Activated CD8-positive, alpha-beta memory T cell treated with anti-CD3 and anti-CD28 coated beads, Interleukin-2, amount 10 ng/mL, durations not matched to agents 7 days and 5 days (primary cell): ENCODE measurements around the gene AEN. TPM values are rescaled to one million over a fixed set of nuclear protein-coding genes. Genes with fewer than 3 reads are reported as not detected.

Experiments used
- ATAC-seq: fragments of 150-1000 bp; cut with Tn5 transposase; one replicate; pipeline ENCODE4 v1.10.0; 2021; ENCODE audit warnings: moderate library complexity
- CTCF ChIA-PET: fragments of 350-600 bp; sonication (Branson Sonifier 250); formaldehyde crosslinking; loops from one replicate; lab custom pipeline; 2021; ENCODE audit warnings: antibody characterized with exemption; lab: Charles Lee
- DNase-seq: peaks from one replicate; pipeline ENCODE4 v3.0.0-alpha.2; 2020
- H3K27ac Mint-ChIP-seq: one replicate; pipeline ENCODE4 v1.8.0; 2021; ENCODE audit warnings: mild to moderate bottlenecking, mixed read lengths
- H3K27me3 Mint-ChIP-seq: one replicate; pipeline ENCODE4 v1.8.0; 2021; ENCODE audit warnings: mixed read lengths
- H3K36me3 Mint-ChIP-seq: one replicate; pipeline ENCODE4 v1.8.0; 2021; ENCODE audit warnings: mild to moderate bottlenecking, mixed read lengths
- H3K4me1 Mint-ChIP-seq: one replicate; pipeline ENCODE4 v1.8.0; 2021; ENCODE audit warnings: mixed read lengths
- H3K4me3 Mint-ChIP-seq: one replicate; pipeline ENCODE4 v1.8.0; 2021; ENCODE audit warnings: mild to moderate bottlenecking, moderate library complexity, mixed read lengths
- H3K9me3 Mint-ChIP-seq: one replicate; pipeline ENCODE4 v1.8.0; 2022; ENCODE audit warnings: low read depth, mixed read lengths
- total RNA-seq, 2 experiments: library from RNA; stranded (reverse); gene quantifications; one replicate each; pipeline ENCODE4 v1.2.3, GENCODE V29; 2021

AEN gene
- total RNA-seq, 2 experiments from 2014 or later: 55.7 to 57.4 TPM

- Mint-ChIP-seq H3K4me3 (no peak overlapping the region), H3K27me3 (peaks cover 5% of the 10 kb centered on the region), H3K36me3 (peaks cover 18% of the 10 kb centered on the region), H3K9me3 (no peaks in the 10 kb centered on the region), H3K27ac (no peak overlapping the region), H3K4me1 (peaks cover 19% of the 10 kb centered on the region)
- no peak for ATAC-seq
- CTCF ChIA-PET: no interaction called here
- DNase-seq: peak; percentile 3
Observed at GRCh38 chr15:88618686-88619085, 2.5 kb upstream of the AEN start.

GRCh38 chr15:88619796-88620195 lies 1.3 kb upstream of the AEN start:
- DNase-seq (peak; percentile 1), ATAC-seq (no peak)
- Mint-ChIP-seq H3K36me3 (peaks cover 29% of the 10 kb centered on the region), H3K9me3 (no peaks in the 10 kb centered on the region), H3K27ac (no peak overlapping the region), H3K27me3 (no peaks in the 10 kb centered on the region), H3K4me1 (peaks cover 30% of the 10 kb centered on the region), H3K4me3 (no peak overlapping the region)
- CTCF ChIA-PET: interaction anchor here (0.9 to 1.0 kb wide), 2 partner anchors 19 to 285 kb away, joined by 3 read pairs; partner anchors contain the start of gene ISG20

DNA sequence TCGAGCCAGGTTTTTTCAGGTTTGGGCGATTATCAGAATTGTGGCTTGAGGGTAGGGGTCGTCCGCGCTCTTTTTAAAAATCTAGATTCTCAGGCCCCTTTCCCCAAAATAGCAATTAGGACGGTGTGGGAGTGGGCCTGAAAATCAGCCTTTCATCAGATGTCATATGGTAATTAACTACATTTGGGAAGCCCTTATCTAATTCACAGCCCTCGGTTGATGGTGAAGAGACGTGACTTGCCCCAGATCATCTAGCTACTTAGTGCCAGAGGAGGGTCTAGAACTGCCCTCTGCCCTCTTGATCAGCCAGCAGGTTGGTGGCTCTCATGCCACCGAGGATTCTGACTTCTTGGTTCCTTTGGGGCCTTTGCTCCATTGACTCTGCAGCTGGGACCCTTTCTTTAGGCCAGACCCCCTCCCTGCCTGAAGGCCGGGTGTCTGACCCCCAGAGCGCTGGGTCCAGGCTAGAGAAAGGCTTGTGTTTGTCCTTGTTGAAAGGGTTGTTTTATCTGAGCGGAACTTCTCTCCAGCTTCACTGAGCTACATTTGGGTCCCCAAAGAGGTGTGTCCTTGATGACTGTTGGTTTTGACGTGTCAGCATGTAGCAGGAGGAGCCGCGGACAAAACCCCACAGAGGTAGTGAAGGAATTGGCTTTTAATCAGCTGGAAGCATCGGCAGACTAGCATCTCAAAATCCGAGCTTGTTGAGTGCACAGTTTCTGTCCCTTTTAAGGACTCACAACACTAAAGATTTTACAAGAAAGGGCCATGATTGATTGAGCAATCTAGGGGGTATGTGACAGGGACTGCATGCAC lies 857 bp downstream of the AEN start:
- Mint-ChIP-seq H3K27me3 (no peaks in the 10 kb centered on the region), H3K9me3 (no peaks in the 10 kb centered on the region), H3K36me3 (peaks cover 41% of the 10 kb centered on the region), H3K4me1 (peaks cover 52% of the 10 kb centered on the region), H3K4me3 (peak overlapping the region; percentile 91), H3K27ac (peak overlapping the region; percentile 94)
- DNase-seq (peak; percentile 81), ATAC-seq (peak; percentile 41)
- CTCF ChIA-PET: interaction anchor here (0.6 to 1.7 kb wide), 10 partner anchors 9 to 212 kb away, joined by 3 to 10 read pairs (median 4); partner anchors contain the start of gene ISG20

GRCh38 chr15:88622605-88622975 lies 1.4 kb downstream of the AEN start:
- peaks cover 58% of the 10 kb centered on the region for H3K4me1 Mint-ChIP-seq
- no peaks in the 10 kb centered on the region for H3K27me3 Mint-ChIP-seq
- H3K36me3 Mint-ChIP-seq: peaks cover 47% of the 10 kb centered on the region
- H3K27ac Mint-ChIP-seq: peak overlapping the region; percentile 94
- H3K4me3 Mint-ChIP-seq: peak overlapping the region; percentile 91
- no peak for DNase-seq
- no peak for ATAC-seq
- H3K9me3 Mint-ChIP-seq: no peaks in the 10 kb centered on the region
- CTCF ChIA-PET: interaction anchor here (0.6 to 1.7 kb wide), 7 partner anchors 10 to 212 kb away, joined by 3 to 10 read pairs (median 4); partner anchors contain the start of gene ISG20

DNA sequence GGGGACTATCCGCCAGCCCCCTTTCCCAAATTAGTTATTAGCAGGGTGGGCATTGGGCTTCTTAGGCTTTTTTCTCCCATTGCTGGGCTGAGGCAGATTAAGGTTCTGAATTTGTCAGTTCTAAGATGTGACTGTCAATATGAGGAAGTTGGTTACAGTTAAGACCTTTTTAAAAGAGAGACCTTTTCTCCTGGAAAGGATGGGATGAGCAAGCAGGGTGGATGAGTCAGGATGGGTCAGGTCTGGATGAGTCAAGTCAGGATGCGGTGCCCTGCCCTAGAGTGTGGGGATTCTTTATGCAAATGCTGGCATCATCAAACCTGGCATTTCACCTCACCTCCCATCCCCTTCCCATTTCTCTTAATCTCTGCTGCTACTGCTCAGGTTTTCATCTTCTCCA lies 1.9 kb downstream of the AEN start:
- CTCF ChIA-PET: interaction anchor here (1.4 to 5.1 kb wide), 6 partner anchors 10 to 272 kb away, joined by 4 to 43 read pairs (median 17); partner anchors contain the start of gene HAPLN3
- peaks cover 52% of the 10 kb centered on the region for H3K36me3 Mint-ChIP-seq
- H3K27ac Mint-ChIP-seq: peak overlapping the region; percentile 94
- H3K4me3 Mint-ChIP-seq: peak overlapping the region; percentile 91
- DNase-seq (peak; percentile 70), ATAC-seq (no peak)
- H3K4me1 Mint-ChIP-seq: peaks cover 63% of the 10 kb centered on the region
- no peaks in the 10 kb centered on the region for H3K9me3 Mint-ChIP-seq
- no peaks in the 10 kb centered on the region for H3K27me3 Mint-ChIP-seq

DNA sequence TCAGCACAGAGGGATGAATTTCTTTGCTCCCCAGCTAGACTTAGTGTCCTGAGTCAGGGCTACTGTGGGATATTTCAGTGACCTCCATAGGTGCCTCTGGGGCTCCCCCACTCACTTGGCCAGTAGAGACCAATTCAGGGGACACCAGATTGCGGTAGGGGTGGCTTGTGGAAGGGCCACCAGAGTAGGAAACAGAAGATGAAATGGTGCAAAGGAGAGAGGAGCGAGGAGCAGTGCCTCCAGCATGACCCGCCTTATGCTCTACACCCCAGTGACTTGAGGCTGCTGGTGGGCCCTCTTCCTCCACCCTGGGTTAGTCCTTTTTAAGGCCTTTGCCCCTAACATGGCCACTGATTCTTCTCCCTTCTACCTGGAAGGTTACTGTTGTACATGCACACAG lies 2.5 kb downstream of the AEN start:
- peaks cover 56% of the 10 kb centered on the region for H3K36me3 Mint-ChIP-seq
- H3K9me3 Mint-ChIP-seq: no peaks in the 10 kb centered on the region
- no peaks in the 10 kb centered on the region for H3K27me3 Mint-ChIP-seq
- peaks cover 69% of the 10 kb centered on the region for H3K4me1 Mint-ChIP-seq
- CTCF ChIA-PET: interaction anchor here (1.1 to 5.1 kb wide), 18 partner anchors 9 to 281 kb away, joined by 4 to 43 read pairs (median 8); partner anchors contain the start of gene HAPLN3
- DNase-seq (no peak), ATAC-seq (no peak)
- H3K4me3 Mint-ChIP-seq: peak overlapping the region; percentile 91
- peak overlapping the region; percentile 94 for H3K27ac Mint-ChIP-seq

DNA sequence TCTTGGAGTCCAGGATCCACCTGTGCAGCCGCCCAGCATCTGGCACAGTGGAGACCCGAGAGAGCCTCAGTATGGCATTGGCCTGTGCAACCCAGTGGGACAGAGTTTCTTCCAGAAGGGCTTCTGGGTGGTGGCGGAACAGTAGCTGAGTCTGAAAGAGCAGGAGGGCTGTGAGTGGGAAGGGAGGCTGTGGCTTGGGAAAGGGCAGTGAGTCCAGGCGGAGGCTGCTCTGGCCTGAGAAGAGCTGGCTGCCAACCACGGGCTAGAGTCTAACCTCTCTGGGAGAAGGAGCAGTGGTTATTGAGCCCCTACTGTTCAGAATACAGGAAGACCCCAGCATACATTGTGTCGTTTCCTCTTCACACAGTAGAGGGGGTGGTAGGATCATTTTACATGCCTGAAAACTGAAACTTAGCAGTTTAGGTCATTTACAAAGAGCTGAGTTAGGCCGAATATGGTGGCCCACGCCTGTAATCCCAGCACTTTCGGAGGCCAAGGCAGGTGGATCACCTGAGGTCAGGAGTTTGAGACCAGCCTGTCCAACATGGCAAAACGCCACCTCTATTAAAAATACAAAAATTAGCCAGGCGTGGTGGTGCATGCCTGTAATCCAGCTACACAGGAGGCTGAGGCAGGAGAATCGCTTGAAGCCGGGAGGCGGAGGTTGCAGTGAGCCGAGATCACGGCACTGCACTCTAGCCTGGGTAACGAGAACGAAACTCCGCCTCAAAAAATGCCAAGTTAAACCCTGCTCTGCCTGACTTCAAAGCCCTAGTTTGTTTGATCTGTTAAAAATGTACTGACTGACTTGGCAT lies 3.2 kb downstream of the AEN start:
- H3K27me3 Mint-ChIP-seq: no peaks in the 10 kb centered on the region
- H3K4me1 Mint-ChIP-seq: peaks cover 76% of the 10 kb centered on the region
- H3K27ac Mint-ChIP-seq: peak overlapping the region; percentile 94
- ATAC-seq: peak; percentile 43
- CTCF ChIA-PET: interaction anchor here (0.5 to 5.1 kb wide), 34 partner anchors 8 to 381 kb away, joined by 3 to 43 read pairs (median 4); partner anchors contain the start of genes HAPLN3, MRPL46 and MRPS11
- peak overlapping the region; percentile 91 for H3K4me3 Mint-ChIP-seq
- DNase-seq: peak; percentile 66
- peaks cover 63% of the 10 kb centered on the region for H3K36me3 Mint-ChIP-seq
- H3K9me3 Mint-ChIP-seq: no peaks in the 10 kb centered on the region

GRCh38 chr15:88624971-88625490 lies 3.9 kb downstream of the AEN start:
- Mint-ChIP-seq H3K27me3 (no peaks in the 10 kb centered on the region), H3K4me1 (peaks cover 83% of the 10 kb centered on the region), H3K9me3 (no peaks in the 10 kb centered on the region), H3K36me3 (peaks cover 70% of the 10 kb centered on the region), H3K4me3 (peak overlapping the region; percentile 91), H3K27ac (peak overlapping the region; percentile 94)
- ATAC-seq (no peak), DNase-seq (no peak)
- CTCF ChIA-PET: interaction anchor here (0.5 to 5.1 kb wide), 34 partner anchors 8 to 380 kb away, joined by 3 to 43 read pairs (median 4); partner anchors contain the start of genes HAPLN3, MRPL46 and MRPS11

GRCh38 chr15:88625943-88626741 lies 5.0 kb downstream of the AEN start:
- Mint-ChIP-seq H3K36me3 (peaks cover 80% of the 10 kb centered on the region), H3K27ac (peak overlapping the region; percentile 87), H3K27me3 (no peaks in the 10 kb centered on the region), H3K9me3 (no peaks in the 10 kb centered on the region), H3K4me3 (peak overlapping the region; percentile 55), H3K4me1 (peaks cover 87% of the 10 kb centered on the region)
- ATAC-seq: no peak
- DNase-seq: no peak
- CTCF ChIA-PET: interaction anchor here (1.1 to 5.1 kb wide), 5 partner anchors 10 to 279 kb away, joined by 4 to 43 read pairs (median 5); no protein-coding TSS in a partner anchor

- Mint-ChIP-seq H3K27me3 (no peaks in the 10 kb centered on the region), H3K4me3 (peak overlapping the region; percentile 55), H3K36me3 (peaks cover 80% of the 10 kb centered on the region), H3K27ac (peak overlapping the region; percentile 87), H3K4me1 (peaks cover 92% of the 10 kb centered on the region), H3K9me3 (no peaks in the 10 kb centered on the region)
- CTCF ChIA-PET: interaction anchor here (1.2 to 5.1 kb wide), 3 partner anchors 20 to 37 kb away, joined by 3 to 43 read pairs (median 5); no protein-coding TSS in a partner anchor
- ATAC-seq: peak; percentile 70
- DNase-seq: peak; percentile 90
Observed at GRCh38 chr15:88627463-88627862, 6.3 kb downstream of the AEN start.

GRCh38 chr15:88628018-88628654 lies 7.0 kb downstream of the AEN start:
- CTCF ChIA-PET: interaction anchor here (1.2 to 5.1 kb wide), 2 partner anchors 30 to 37 kb away, joined by 3 to 43 read pairs; no protein-coding TSS in a partner anchor
- Mint-ChIP-seq H3K27me3 (no peaks in the 10 kb centered on the region), H3K4me1 (peaks cover 93% of the 10 kb centered on the region), H3K27ac (peak overlapping the region; percentile 87), H3K4me3 (peak overlapping the region; percentile 55), H3K36me3 (peaks cover 79% of the 10 kb centered on the region), H3K9me3 (no peaks in the 10 kb centered on the region)
- ATAC-seq (no peak), DNase-seq (no peak)

GRCh38 chr15:88629071-88629470 lies 7.9 kb downstream of the AEN start:
- H3K4me3 Mint-ChIP-seq: no peak overlapping the region
- H3K9me3 Mint-ChIP-seq: no peaks in the 10 kb centered on the region
- ATAC-seq (no peak), DNase-seq (no peak)
- H3K27ac Mint-ChIP-seq: peak overlapping the region; percentile 87
- CTCF ChIA-PET: no interaction called here
- H3K4me1 Mint-ChIP-seq: peaks cover 90% of the 10 kb centered on the region
- H3K27me3 Mint-ChIP-seq: no peaks in the 10 kb centered on the region
- peaks cover 75% of the 10 kb centered on the region for H3K36me3 Mint-ChIP-seq
